IPS DF 6.9 (cell line): Measurements from ENCODE around the gene TRIM44.

ENCODE experiments used
- DNase-seq: peaks from one replicate; pipeline ENCODE4 v3.0.0-alpha.2; 2013; ENCODE audit warnings: low read depth, low spot score
- H3K27ac ChIP-seq: one replicate; pipeline ENCODE4 v1.5.1; 2013; ENCODE audit warnings: low read length, control low read depth
- H3K27me3 ChIP-seq: 2 replicates; pipeline ENCODE4 v1.6.1; 2013; ENCODE audit warnings: mild to moderate bottlenecking, low read length; ENCODE audit not compliant: control insufficient read depth, insufficient read depth
- H3K36me3 ChIP-seq: 2 replicates; pipeline ENCODE4 v1.6.1; 2013; ENCODE audit warnings: low read length; ENCODE audit not compliant: control insufficient read depth, insufficient read depth
- H3K4me1 ChIP-seq: 2 replicates; pipeline ENCODE4 v1.6.1; 2013; ENCODE audit warnings: low read length; ENCODE audit not compliant: control insufficient read depth, insufficient read depth
- H3K4me3 ChIP-seq: 2 replicates; pipeline ENCODE4 v1.5.1; 2013; ENCODE audit warnings: mild to moderate bottlenecking, low read length
- H3K9me3 ChIP-seq: 2 replicates; pipeline ENCODE4 v1.6.1; 2013; ENCODE audit warnings: low read length, inconsistent platforms; ENCODE audit not compliant: control insufficient read depth, insufficient read depth
- WGBS: extraction: QIAGEN DNeasy Blood & Tissue Kit; methylation state at CpG from one replicate; pipeline ENCODE4 v1.1.7; 2013; ENCODE audit warnings: mixed read lengths, missing lambda C conversion rate; ENCODE audit not compliant: insufficient read length, insufficient coverage; 5-methylcytosine and 5-hydroxymethylcytosine counted together

Gene TRIM44

DNA sequence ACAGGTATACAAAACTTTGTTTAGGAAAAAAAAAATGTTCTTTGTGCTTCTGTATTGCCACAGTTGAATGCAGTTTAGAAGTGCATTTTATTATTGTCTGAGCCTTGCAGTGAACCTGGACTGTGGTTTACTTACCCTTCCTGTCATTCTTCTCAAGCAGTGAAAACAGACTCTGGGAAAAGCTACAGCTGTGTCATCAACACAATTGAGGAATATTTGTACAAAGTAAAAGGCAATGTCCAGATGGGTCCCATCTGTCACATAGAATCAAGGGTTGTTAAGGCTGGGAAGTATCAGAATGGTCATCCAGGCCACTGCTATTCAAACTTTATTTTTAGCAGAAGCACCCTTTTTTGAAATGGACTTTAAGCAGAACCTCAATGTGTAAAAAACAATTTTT, 73.3 kb downstream of the TRIM44 start:
- Histone ChIP-seq H3K9me3 (no peaks in the 10 kb centered on the region), H3K27me3 (no peaks in the 10 kb centered on the region), H3K4me3 (no peak overlapping the region), H3K27ac (no peak overlapping the region), H3K4me1 (no peaks in the 10 kb centered on the region), H3K36me3 (no peaks in the 10 kb centered on the region)
- no peak for DNase-seq

DNA sequence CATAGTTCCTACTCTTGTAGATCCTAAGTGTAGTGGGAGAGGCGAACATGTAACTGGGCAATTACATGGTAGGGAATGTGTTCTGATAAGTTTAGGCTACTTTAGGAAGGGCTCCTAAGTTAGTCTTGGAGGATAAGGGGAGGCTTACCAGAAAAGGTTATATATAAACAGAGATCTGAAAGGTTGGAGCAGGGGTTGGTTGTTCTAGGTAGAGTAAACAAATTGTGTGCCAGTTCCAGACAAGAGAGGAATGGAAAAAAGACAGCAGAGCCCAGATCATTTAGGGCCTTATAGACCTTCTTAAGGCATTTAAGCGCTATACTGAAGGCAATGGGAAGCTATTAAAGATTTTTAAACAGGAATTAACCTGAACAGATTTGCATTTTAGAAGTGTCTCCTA, 74.4 kb downstream of the TRIM44 start:
- Histone ChIP-seq H3K36me3 (no peaks in the 10 kb centered on the region), H3K4me3 (no peak overlapping the region), H3K27ac (no peak overlapping the region), H3K27me3 (no peaks in the 10 kb centered on the region), H3K9me3 (no peaks in the 10 kb centered on the region), H3K4me1 (no peaks in the 10 kb centered on the region)
- no CpG with 5 or more reads among the region's 2 CpGs for WGBS
- no peak for DNase-seq

GRCh38 chr11:35740061-35740799, 77.7 kb downstream of the TRIM44 start:
- no peaks in the 10 kb centered on the region for H3K4me1 ChIP-seq
- no peak for DNase-seq
- no CpG with 5 or more reads among the region's 4 CpGs for WGBS

DNA sequence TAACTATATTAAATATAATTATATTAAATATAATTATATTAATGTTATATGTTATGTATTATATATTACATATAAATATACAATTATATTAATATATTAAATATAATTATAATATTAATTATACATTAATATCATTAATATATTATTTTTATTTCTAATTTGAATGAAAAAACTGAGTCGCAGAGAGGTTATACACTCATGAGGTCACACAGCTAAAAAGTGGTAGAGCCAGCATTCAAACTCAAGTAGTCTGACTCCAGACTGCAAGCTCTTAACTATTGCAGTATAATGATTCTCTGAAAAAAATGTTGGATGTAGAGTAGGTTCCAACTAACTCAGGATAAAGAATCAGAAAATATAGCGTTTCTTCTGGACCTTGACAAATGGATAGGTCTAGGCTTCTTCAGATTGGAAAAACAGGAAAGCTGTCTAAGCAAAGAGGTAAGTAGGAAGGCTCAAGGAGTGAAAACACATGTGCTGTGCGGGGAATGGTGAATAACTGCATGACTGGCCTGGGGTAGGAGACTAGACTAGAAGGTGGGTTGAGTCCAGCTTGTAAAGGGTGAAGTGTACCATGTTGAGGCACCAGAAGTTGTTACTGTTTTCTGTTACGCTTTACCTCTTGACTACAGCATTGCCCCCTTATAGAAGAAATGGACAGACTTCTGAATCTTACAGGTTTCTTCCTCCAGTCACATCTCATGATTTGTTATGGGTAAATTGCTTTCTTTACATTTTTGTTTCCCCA, 80.3 kb downstream of the TRIM44 start:
- no peaks in the 10 kb centered on the region for H3K4me1 ChIP-seq
- no CpG with 5 or more reads among the region's 4 CpGs for WGBS
- H3K27ac ChIP-seq = no peak overlapping the region
- H3K36me3 ChIP-seq = no peaks in the 10 kb centered on the region
- H3K27me3 ChIP-seq = no peaks in the 10 kb centered on the region
- H3K9me3 ChIP-seq = no peaks in the 10 kb centered on the region
- DNase-seq = no peak
- no peak overlapping the region for H3K4me3 ChIP-seq

More at GRCh38 chr11:35740061-35740799, 77.7 kb downstream of the TRIM44 start:
- no peak overlapping the region for H3K27ac ChIP-seq
- H3K36me3 ChIP-seq = no peaks in the 10 kb centered on the region
- H3K9me3 ChIP-seq = no peaks in the 10 kb centered on the region
- H3K4me3 ChIP-seq = no peak overlapping the region
- no peaks in the 10 kb centered on the region for H3K27me3 ChIP-seq

DNA sequence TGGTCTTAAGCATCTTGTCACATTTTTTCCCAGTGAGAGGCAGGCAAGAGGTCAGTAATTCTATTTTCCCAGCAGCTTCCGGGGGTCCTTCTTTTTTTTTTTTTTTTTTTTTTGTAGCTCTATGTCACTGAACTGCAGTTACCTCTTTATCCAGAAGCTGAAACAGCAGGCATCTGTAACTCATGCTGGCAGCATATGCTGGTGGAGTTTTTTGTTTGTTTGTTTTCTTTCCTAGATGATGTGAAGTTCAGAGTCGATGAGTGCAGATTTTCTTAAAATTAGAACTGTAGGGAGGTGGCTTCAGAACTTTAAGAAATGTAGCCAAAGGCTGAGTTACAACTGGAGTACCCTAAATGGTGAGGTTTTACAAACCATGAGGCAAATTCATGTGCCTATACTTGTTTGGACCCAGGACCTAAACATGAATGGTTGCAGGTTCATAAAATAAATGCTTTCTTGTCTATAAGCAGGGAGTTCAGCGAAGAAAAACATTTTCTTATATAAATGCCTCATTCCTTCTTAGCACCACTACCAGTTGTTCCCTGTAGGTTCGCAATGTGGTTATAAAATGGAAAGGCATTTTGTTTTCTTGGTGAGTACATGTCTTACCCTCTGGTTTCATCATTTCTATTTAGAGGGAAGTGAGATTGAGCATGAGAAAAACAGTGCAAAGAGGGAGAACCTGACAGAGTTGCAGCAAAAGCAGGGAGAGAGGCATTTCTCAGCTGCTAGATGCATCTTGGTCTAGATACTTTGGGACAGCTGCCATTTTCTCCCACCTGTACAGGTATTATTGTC, 84.0 kb downstream of the TRIM44 start:
- Histone ChIP-seq H3K4me3 (no peak overlapping the region), H3K27me3 (no peaks in the 10 kb centered on the region), H3K4me1 (no peaks in the 10 kb centered on the region), H3K27ac (no peak overlapping the region), H3K9me3 (no peaks in the 10 kb centered on the region), H3K36me3 (no peaks in the 10 kb centered on the region)
- WGBS = no CpG with 5 or more reads among the region's 4 CpGs
- no peak for DNase-seq

- H3K27ac ChIP-seq = no peak overlapping the region
- H3K27me3 ChIP-seq = no peaks in the 10 kb centered on the region
- no peaks in the 10 kb centered on the region for H3K4me1 ChIP-seq
- H3K36me3 ChIP-seq = no peaks in the 10 kb centered on the region
- no peak overlapping the region for H3K4me3 ChIP-seq
- DNase-seq = no peak
- WGBS = no CpG with 5 or more reads among the region's 4 CpGs
- no peaks in the 10 kb centered on the region for H3K9me3 ChIP-seq
These were observed 85.1 kb downstream of the TRIM44 start for GRCh38 chr11:35747668-35748067.

DNA sequence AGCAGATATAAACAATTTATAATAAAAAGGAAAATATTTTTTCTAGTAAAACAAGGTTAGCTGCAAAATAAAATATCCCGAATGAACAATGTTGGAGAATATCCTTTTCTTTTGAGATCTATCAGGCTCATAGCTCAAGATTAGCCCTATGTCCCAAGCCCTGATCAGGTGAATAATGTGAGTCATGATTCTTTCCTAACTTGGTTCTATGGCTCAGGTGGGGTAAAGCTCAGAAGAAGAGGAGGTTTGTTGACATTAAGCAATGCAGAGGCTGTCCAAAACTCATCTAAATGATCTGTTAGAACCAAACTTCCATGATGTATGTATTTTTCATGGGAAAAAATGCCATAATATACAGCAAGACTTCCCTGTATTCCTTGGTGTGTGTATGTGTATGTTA, 86.1 kb downstream of the TRIM44 start:
- no peak overlapping the region for H3K4me3 ChIP-seq
- no peaks in the 10 kb centered on the region for H3K9me3 ChIP-seq
- H3K4me1 ChIP-seq = no peaks in the 10 kb centered on the region
- no peak overlapping the region for H3K27ac ChIP-seq
- no peaks in the 10 kb centered on the region for H3K27me3 ChIP-seq
- DNase-seq = no peak
- H3K36me3 ChIP-seq = no peaks in the 10 kb centered on the region
- no CpG with 5 or more reads among the region's 1 CpG for WGBS

DNA sequence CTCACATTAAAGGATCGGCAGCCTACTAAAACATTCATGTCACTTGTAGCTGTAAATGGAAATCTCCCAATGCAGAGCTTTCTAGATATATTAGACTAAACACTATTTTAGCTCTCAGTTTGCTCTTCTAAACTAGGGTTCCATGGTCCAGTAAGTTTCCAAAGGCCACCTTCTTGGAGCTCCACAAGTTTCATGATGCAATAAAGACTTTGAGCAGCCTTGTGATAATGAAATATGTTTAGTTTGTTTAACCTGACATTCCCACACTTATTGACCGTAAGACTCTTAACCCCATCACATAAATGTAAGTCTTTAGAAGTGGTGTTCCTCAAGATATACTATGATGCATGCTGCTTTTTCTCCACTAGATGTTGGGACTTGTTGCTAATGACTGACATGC, 87.7 kb downstream of the TRIM44 start:
- H3K4me1 ChIP-seq = no peaks in the 10 kb centered on the region
- no peak for DNase-seq
- no peak overlapping the region for H3K4me3 ChIP-seq
- no peaks in the 10 kb centered on the region for H3K27me3 ChIP-seq
- H3K27ac ChIP-seq = no peak overlapping the region
- H3K9me3 ChIP-seq = no peaks in the 10 kb centered on the region
- no CpG with 5 or more reads among the region's 2 CpGs for WGBS
- no peaks in the 10 kb centered on the region for H3K36me3 ChIP-seq

DNA sequence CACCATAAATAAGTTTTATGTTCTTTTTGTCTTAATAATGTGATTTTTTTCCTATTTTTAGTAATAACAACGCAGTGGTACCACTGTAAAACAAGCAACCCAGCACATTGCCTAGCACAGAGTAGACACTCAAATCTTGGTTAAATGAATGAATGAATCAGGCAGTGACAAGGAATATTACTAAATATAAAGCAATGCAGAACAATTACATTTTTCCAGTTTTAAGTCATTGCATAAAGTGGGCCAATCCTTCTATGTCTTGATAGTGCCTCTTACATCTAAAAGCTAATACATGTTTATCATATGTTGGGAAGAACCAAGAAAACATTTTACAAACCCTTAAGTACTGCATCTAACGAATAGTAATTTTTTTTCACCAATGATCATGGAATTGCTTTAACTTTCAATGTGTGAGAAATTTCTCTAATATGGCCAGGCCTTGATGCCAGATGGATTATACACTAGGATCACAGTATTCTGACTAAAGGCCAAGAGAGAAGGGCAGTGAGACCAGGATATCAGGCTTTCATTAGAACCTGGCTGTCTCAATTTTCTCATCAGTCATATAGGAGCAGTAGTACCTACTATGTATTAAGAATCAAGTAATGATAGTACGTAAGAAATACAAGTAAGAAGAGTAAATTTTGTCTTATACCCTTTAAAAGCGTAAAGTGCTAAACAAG, 88.5 kb downstream of the TRIM44 start:
- no peak overlapping the region for H3K27ac ChIP-seq
- WGBS = no CpG with 5 or more reads among the region's 4 CpGs
- no peak for DNase-seq
- no peaks in the 10 kb centered on the region for H3K4me1 ChIP-seq
- no peak overlapping the region for H3K4me3 ChIP-seq
- no peaks in the 10 kb centered on the region for H3K27me3 ChIP-seq
- no peaks in the 10 kb centered on the region for H3K36me3 ChIP-seq
- no peaks in the 10 kb centered on the region for H3K9me3 ChIP-seq

GRCh38 chr11:35751664-35752061, 89.1 kb downstream of the TRIM44 start:
- Histone ChIP-seq H3K27me3 (no peaks in the 10 kb centered on the region), H3K9me3 (no peaks in the 10 kb centered on the region), H3K27ac (no peak overlapping the region), H3K4me1 (no peaks in the 10 kb centered on the region), H3K36me3 (no peaks in the 10 kb centered on the region), H3K4me3 (no peak overlapping the region)
- no CpG with 5 or more reads among the region's 1 CpG for WGBS
- DNase-seq = no peak
